Measurements from ENCODE around the gene HOXA13.
A peak's percentile ranks its signal among the peaks of the same experiment; 100 is the strongest.

HOXA13 gene

GRCh38 chr7:27146491-27147198 is 53.2 kb downstream of the HOXA13 start (continued):
- no peak for TF ChIP-seq ZNF248 (tag by site-specific recombination; IDR thresholded peaks at IDR 0.05)
- no peak for TF ChIP-seq SETDB1 (IDR thresholded peaks at IDR 0.05; ENCODE audit: insufficient read length, low read length)
- TF ChIP-seq GLIS2 (tag by site-specific recombination; IDR thresholded peaks at IDR 0.05): peak; percentile 43; the same call in 1 of the 2 replicates
- TF ChIP-seq ZNF777 (tag by site-specific recombination; IDR thresholded peaks at IDR 0.05; ENCODE audit: borderline replicate concordance): no peak
- no peak for TF ChIP-seq KLF8 (tag by site-specific recombination; IDR thresholded peaks at IDR 0.05)
- no peak for TF ChIP-seq ZBTB17 (tag by site-specific recombination; IDR thresholded peaks at IDR 0.05)
- no peak for TF ChIP-seq ZNF362 (tag by site-specific recombination; IDR thresholded peaks at IDR 0.05)
- TF ChIP-seq REPIN1 (tag by site-specific recombination; IDR thresholded peaks at IDR 0.05; ENCODE audit: low read depth): no peak
- TF ChIP-seq HOXC10 (CRISPR knock-in tag; IDR thresholded peaks at IDR 0.05): no peak
- no peak for TF ChIP-seq BCL11B (tag by site-specific recombination; IDR thresholded peaks at IDR 0.05; ENCODE audit: low read depth)
- TF ChIP-seq ZNF19 (tag by site-specific recombination; IDR thresholded peaks at IDR 0.05; ENCODE audit: low read depth): no peak
- TF ChIP-seq GFI1B (tag by site-specific recombination; IDR thresholded peaks at IDR 0.05): no peak
- TF ChIP-seq ZBTB20 (tag by site-specific recombination; IDR thresholded peaks at IDR 0.05): peak; percentile 9
- no peak for TF ChIP-seq ZNF670 (tag by site-specific recombination; IDR thresholded peaks at IDR 0.05; ENCODE audit: low read depth)
- no peak for TF ChIP-seq ZNF704 (tag by site-specific recombination; IDR thresholded peaks at IDR 0.05)
- TF ChIP-seq ZNF398 (tag by site-specific recombination; IDR thresholded peaks at IDR 0.05): no peak
- no peak for TF ChIP-seq TCF7L2 (IDR thresholded peaks at IDR 0.05; ENCODE audit: borderline replicate concordance, low read depth, low read length)
- TF ChIP-seq KLF7 (tag by site-specific recombination; IDR thresholded peaks at IDR 0.05; ENCODE audit: borderline replicate concordance): 0 out of 2 replicates have a peak, but pooled peaks have one; percentile 27
- TF ChIP-seq ZNF184 (tag by site-specific recombination; IDR thresholded peaks at IDR 0.05): no peak
- TF ChIP-seq ZNF157 (tag by site-specific recombination; IDR thresholded peaks at IDR 0.05): no peak
- no peak for TF ChIP-seq ZNF324 (tag by site-specific recombination; IDR thresholded peaks at IDR 0.05)
- no peak for TF ChIP-seq ZNF692 (tag by site-specific recombination; IDR thresholded peaks at IDR 0.05)
- TF ChIP-seq ZNF341 (tag by site-specific recombination; IDR thresholded peaks at IDR 0.05; ENCODE audit: low read depth): peak; percentile 64
- no peak for TF ChIP-seq ZNF280D (tag by site-specific recombination; IDR thresholded peaks at IDR 0.05)
- TF ChIP-seq ZNF560 (tag by site-specific recombination; IDR thresholded peaks at IDR 0.05; ENCODE audit: borderline replicate concordance): no peak
- peak; percentile 69; the same call in 1 of the 2 replicates for TF ChIP-seq IKZF3 (tag by site-specific recombination; IDR thresholded peaks at IDR 0.05)
- no peak for TF ChIP-seq ZNF747 (tag by site-specific recombination; IDR thresholded peaks at IDR 0.05)
- no peak for TF ChIP-seq ZNF530 (tag by site-specific recombination; IDR thresholded peaks at IDR 0.05; ENCODE audit: low read depth)
- TF ChIP-seq ZNF514 (tag by site-specific recombination; IDR thresholded peaks at IDR 0.05): no peak
- no peak for TF ChIP-seq ZBTB8A (tag by site-specific recombination; IDR thresholded peaks at IDR 0.05)
- TF ChIP-seq SCRT2 (tag by site-specific recombination; IDR thresholded peaks at IDR 0.05): no peak
